HG02798 (cell line): ENCODE results near the gene RBCK1.
A peak's percentile ranks its signal among the peaks of the same experiment; 100 is the strongest.
"Not testable (repeated sequence)": the region's sequence is repeated elsewhere in the genome, so short reads cannot be mapped to it uniquely, and the experiment has no call there.

Experiments used
- ATAC-seq: cut with Tn5 transposase; IDR thresholded peaks from one replicate; pipeline ENCODE4 v1.9.1; 2021; ENCODE audit warnings: mild to moderate bottlenecking; ENCODE audit not compliant: unreplicated experiment, poor library complexity

The RBCK1 gene

GRCh38 chr20:375265-375889 lies 32.7 kb upstream of the RBCK1 start:
- no peak for ATAC-seq

GRCh38 chr20:376089-376488 lies 32.0 kb upstream of the RBCK1 start:
- ATAC-seq: no peak

GRCh38 chr20:376750-377149 lies 31.3 kb upstream of the RBCK1 start:
- no peak for ATAC-seq

- not testable (repeated sequence) for ATAC-seq
Observed at GRCh38 chr20:377578-377977, 30.5 kb upstream of the RBCK1 start.

- ATAC-seq: no peak
Observed at GRCh38 chr20:378961-379336, 29.1 kb upstream of the RBCK1 start.

GRCh38 chr20:380763-381580 lies 27.1 kb upstream of the RBCK1 start:
- peak; percentile 67 for ATAC-seq

- ATAC-seq: peak; percentile 73
Observed at GRCh38 chr20:381581-382290, 26.4 kb upstream of the RBCK1 start.

GRCh38 chr20:382291-383115 lies 25.6 kb upstream of the RBCK1 start:
- no peak for ATAC-seq

- ATAC-seq: no peak
Observed at GRCh38 chr20:383889-384288, 24.2 kb upstream of the RBCK1 start.

- ATAC-seq: no peak
Observed at GRCh38 chr20:384723-385122, 23.4 kb upstream of the RBCK1 start.

- ATAC-seq: no peak
Observed at GRCh38 chr20:385448-385847, 22.7 kb upstream of the RBCK1 start.

GRCh38 chr20:386634-387033 lies 21.5 kb upstream of the RBCK1 start:
- ATAC-seq: not testable (repeated sequence)

- no peak for ATAC-seq
Observed at GRCh38 chr20:387520-387919, 20.6 kb upstream of the RBCK1 start.

GRCh38 chr20:388034-388994 lies 19.8 kb upstream of the RBCK1 start:
- no peak for ATAC-seq

GRCh38 chr20:389220-389619 lies 18.9 kb upstream of the RBCK1 start:
- no peak for ATAC-seq

GRCh38 chr20:391041-391711 lies 16.9 kb upstream of the RBCK1 start:
- ATAC-seq: no peak

- ATAC-seq: not testable (repeated sequence)
Observed at GRCh38 chr20:393296-393695, 14.8 kb upstream of the RBCK1 start.

GRCh38 chr20:396252-396618 lies 11.9 kb upstream of the RBCK1 start:
- no peak for ATAC-seq
